ENCODE measurements around the gene RPL22L1. TPM values are rescaled to one million over a fixed set of nuclear protein-coding genes. Genes with fewer than 3 reads are reported as not detected.

Gene RPL22L1
- total RNA-seq, result 323 and 350 TPM in 2 replicates

DNA sequence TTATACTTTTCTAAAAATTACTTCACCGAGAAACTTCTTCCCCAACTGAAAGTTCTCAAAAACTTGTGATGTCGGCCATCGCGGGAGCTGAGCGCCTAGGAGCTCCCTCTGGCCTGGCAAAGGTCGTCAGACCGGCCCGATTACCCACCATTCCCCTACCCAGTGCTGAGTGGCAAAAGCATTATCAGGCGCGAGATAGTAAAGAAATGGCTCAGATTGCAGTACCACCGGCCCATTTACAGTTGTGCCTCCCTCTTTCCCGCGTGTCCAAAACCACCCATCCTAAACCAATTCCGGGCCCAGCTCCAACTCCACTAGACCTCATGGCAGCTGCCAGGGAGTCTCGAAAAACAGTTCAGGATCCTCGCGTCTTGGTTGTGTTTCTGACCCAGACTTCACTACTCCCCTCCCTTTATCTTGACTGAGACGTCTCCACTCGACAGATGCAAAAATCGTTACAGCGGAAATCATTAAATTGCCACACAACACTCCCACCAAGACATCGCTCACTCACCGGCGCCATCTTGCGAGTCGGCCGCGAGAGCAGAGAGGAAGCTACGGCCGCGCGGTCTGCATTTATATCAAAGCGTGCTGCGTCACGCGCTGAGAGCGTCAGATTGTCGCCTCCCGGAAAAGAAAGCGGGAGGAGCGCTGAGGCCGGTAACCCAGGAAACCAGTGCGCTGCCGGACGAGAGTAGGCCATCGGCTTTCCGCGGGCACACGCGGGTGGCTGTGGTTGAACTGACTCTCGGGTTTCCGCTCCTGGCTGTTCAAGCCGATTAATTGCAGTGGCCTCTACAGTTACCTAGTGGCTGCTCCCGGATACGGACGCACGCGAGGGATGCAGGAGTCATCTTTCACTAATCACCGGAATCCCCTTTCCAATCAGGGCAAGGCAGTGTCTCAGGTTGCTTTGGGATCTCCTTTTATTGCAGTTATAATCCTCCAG is at the start of gene RPL22L1:
RPL22L1 (minus strand) TSS at position 551 of the 949 bp plus-strand sequence; CDS start at position 523, 28 bp downstream.
- H3K36me3 ChIP-seq (ENCODE audit: control insufficient read depth, insufficient read depth, low read length), result peaks cover 2% of the 10 kb centered on the region
- peak; percentile 11 for TF ChIP-seq CTCF (IDR thresholded peaks at IDR 0.05; ENCODE audit: insufficient read depth, low read length, poor library complexity, severe bottlenecking)
- peak; percentile 77 for DNase-seq (ENCODE audit: low read depth)
- peak within 1 kb of the TSS; percentile 68 for H3K4me3 ChIP-seq (ENCODE audit: low read depth, low read length)
- no peaks in the 10 kb centered on the region for H3K27me3 ChIP-seq (ENCODE audit: control insufficient read depth, insufficient read depth, low read length)

- no peaks in the 10 kb centered on the region for H3K27me3 ChIP-seq (ENCODE audit: control insufficient read depth, insufficient read depth, low read length)
- no peak for TF ChIP-seq CTCF (IDR thresholded peaks at IDR 0.05; ENCODE audit: insufficient read depth, low read length, poor library complexity, severe bottlenecking)
- H3K4me3 ChIP-seq (ENCODE audit: low read depth, low read length), result no peak overlapping the region
- DNase-seq (ENCODE audit: low read depth), result no peak
- H3K36me3 ChIP-seq (ENCODE audit: control insufficient read depth, insufficient read depth, low read length), result no peaks in the 10 kb centered on the region
Observed at GRCh38 chr3:170918715-170919114, 48.7 kb upstream of the RPL22L1 start.

DNA sequence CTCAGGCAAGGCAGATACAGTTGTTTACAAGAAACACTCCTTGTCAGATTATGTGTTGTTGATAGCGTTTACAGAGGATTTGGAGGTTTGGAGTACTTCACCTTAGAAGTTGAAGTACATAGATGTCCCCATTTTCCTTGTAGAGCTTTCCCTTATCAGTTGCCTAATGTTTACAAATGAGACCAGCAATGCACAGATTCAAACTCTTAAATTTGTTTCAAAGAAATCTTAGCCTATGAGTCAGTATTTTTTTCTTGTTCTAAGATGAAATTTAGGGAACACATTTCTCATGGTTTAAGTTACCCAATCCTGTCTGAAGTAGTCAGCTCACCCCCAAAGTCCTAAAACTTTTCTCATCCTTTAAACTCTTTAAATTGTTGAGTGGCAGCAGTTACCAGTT is 44.7 kb upstream of the RPL22L1 start:
- H3K4me3 ChIP-seq (ENCODE audit: low read depth, low read length), result no peak overlapping the region
- no peaks in the 10 kb centered on the region for H3K36me3 ChIP-seq (ENCODE audit: control insufficient read depth, insufficient read depth, low read length)
- no peak for DNase-seq (ENCODE audit: low read depth)
- no peak for TF ChIP-seq CTCF (IDR thresholded peaks at IDR 0.05; ENCODE audit: insufficient read depth, low read length, poor library complexity, severe bottlenecking)
- no peaks in the 10 kb centered on the region for H3K27me3 ChIP-seq (ENCODE audit: control insufficient read depth, insufficient read depth, low read length)

DNA sequence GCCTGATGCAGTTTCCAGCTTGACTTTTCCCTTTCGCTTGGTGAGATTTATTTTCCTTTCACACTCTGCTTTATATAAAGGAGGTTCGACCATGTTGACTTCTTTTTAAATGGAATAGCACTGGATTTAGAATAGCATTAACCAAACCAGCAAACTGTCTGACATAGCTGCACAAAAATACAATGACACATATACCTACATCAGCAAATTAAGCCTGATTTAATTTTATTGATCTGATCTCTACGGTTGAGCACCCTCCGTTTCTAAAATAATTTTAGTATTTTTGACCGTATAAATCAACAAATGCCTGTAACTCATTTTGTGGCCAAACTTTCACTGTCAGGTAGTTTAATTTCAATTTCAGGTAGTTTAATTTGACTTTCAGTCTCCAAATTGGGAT is 44.2 kb upstream of the RPL22L1 start:
- H3K27me3 ChIP-seq (ENCODE audit: control insufficient read depth, insufficient read depth, low read length), result no peaks in the 10 kb centered on the region
- DNase-seq (ENCODE audit: low read depth), result no peak
- no peak for TF ChIP-seq CTCF (IDR thresholded peaks at IDR 0.05; ENCODE audit: insufficient read depth, low read length, poor library complexity, severe bottlenecking)

DNA sequence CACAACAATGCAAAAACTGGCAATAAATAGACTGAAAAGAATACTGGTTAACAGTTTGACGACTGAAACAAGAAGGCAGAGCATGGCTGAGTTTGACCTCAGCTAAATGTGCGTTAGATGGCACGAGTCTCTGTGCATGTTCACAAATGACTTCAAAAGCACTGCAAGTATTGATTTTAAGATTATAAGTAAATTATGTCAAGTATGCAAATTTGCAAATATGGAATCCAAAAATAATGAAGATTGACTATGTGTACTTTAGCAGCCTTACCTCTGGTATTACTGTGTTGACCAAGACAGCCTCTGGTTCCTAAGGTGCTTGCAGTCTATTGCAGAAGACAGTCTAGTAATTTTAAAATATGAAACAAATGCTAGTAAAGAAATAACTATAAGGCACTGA is 41.1 kb upstream of the RPL22L1 start:
- TF ChIP-seq CTCF (IDR thresholded peaks at IDR 0.05; ENCODE audit: insufficient read depth, low read length, poor library complexity, severe bottlenecking), result no peak
- H3K27me3 ChIP-seq (ENCODE audit: control insufficient read depth, insufficient read depth, low read length), result no peaks in the 10 kb centered on the region
- no peak for DNase-seq (ENCODE audit: low read depth)
- H3K4me3 ChIP-seq (ENCODE audit: low read depth, low read length), result no peak overlapping the region
- no peaks in the 10 kb centered on the region for H3K36me3 ChIP-seq (ENCODE audit: control insufficient read depth, insufficient read depth, low read length)

More for the DNA sequence above, 44.2 kb upstream of the RPL22L1 start:
- H3K4me3 ChIP-seq (ENCODE audit: low read depth, low read length), result no peak overlapping the region
- no peaks in the 10 kb centered on the region for H3K36me3 ChIP-seq (ENCODE audit: control insufficient read depth, insufficient read depth, low read length)
